Smooth muscle cell (in vitro differentiated cells): Measurements from ENCODE around the gene TRIM54. TPM values are rescaled to one million over a fixed set of nuclear protein-coding genes. Genes with fewer than 3 reads are reported as not detected.

ENCODE experiments used
- DNase-seq: peaks from one replicate; lab custom pipeline; 2025; ENCODE audit not compliant: unreplicated experiment; lab: John Stamatoyannopoulos, UW
- H2AFZ ChIP-seq: fragments of 200-600 bp; sonication (generic); 2 replicates; pipeline ENCODE4 v1.6.0; 2016; ENCODE audit warnings: antibody characterized with exemption, low read depth, mild to moderate bottlenecking
- H3F3A ChIP-seq: fragments of 200-600 bp; sonication (generic); 2 replicates; pipeline ENCODE4 v1.6.0; 2017; ENCODE audit warnings: antibody characterized with exemption, low read depth
- H3K27ac ChIP-seq: fragments of 200-600 bp; sonication (generic); 2 replicates; pipeline ENCODE4 v1.5.1; 2016; ENCODE audit warnings: low read depth, mild to moderate bottlenecking
- H3K27me3 ChIP-seq: fragments of 200-600 bp; sonication (generic); 2 replicates; pipeline ENCODE4 v1.6.1; 2016; ENCODE audit warnings: low read depth, mild to moderate bottlenecking
- H3K36me3 ChIP-seq: fragments of 200-600 bp; sonication (generic); 2 replicates; pipeline ENCODE4 v1.5.1; 2016; ENCODE audit warnings: low read depth
- H3K4me1 ChIP-seq: fragments of 200-600 bp; sonication (generic); 2 replicates; pipeline ENCODE4 v1.5.1; 2016; ENCODE audit warnings: low read depth
- H3K4me2 ChIP-seq: fragments of 200-600 bp; sonication (generic); 2 replicates; pipeline ENCODE4 v1.6.0; 2016; ENCODE audit warnings: mild to moderate bottlenecking
- H3K4me3 ChIP-seq: fragments of 200-600 bp; sonication (generic); 2 replicates; pipeline ENCODE4 v1.5.1; 2016; ENCODE audit warnings: mild to moderate bottlenecking
- H3K79me2 ChIP-seq: fragments of 200-600 bp; sonication (generic); 2 replicates; pipeline ENCODE4 v1.6.0; 2016; ENCODE audit warnings: low read depth, mild to moderate bottlenecking
- H3K9ac ChIP-seq: fragments of 200-600 bp; sonication (generic); 2 replicates; pipeline ENCODE4 v1.6.0; 2016; ENCODE audit warnings: low read depth
- H3K9me3 ChIP-seq: fragments of 200-600 bp; sonication (generic); replicated peaks from 2 replicates; pipeline ENCODE4 v1.5.1; 2016; ENCODE audit warnings: low read depth
- H4K20me1 ChIP-seq: fragments of 200-600 bp; sonication (generic); 2 replicates; pipeline ENCODE4 v1.6.0; 2016; ENCODE audit warnings: low read depth
- CTCF ChIP-seq: fragments of 200-600 bp; sonication (generic); IDR thresholded peaks from 2 replicates; pipeline ENCODE4 v1.5.1; 2017; ENCODE audit warnings: borderline replicate concordance, mild to moderate bottlenecking, antibody characterized with exemption; ENCODE audit not compliant: insufficient read depth, poor library complexity, severe bottlenecking
- WGBS: methylation state at CpG from one replicate; pipeline ENCODE4 v1.1.7; 2016; ENCODE audit warnings: low lambda C conversion rate; 5-methylcytosine and 5-hydroxymethylcytosine counted together
- polyA plus RNA-seq: library from polyadenylated mRNA; unstranded; fragments of >200 nt; fragmentation: Nextera tagmentation; extraction: Ambion mirVana; gene quantifications from 2 replicates; pipeline ENCODE4 v1.2.1, GENCODE V29; 2016
- total RNA-seq: library from RNA; depleted of rRNA; stranded (reverse); fragments of >200 nt; gene quantifications from 2 replicates; pipeline ENCODE4 v1.2.3, GENCODE V29; 2014

Gene TRIM54
- total and polyA plus RNA-seq, 2 experiments from 2014 or later: 0.22 TPM; not detected in 1

GRCh38 chr2:27322766-27323595 is 40.8 kb downstream of the TRIM54 start, which contains the start of gene MPV17:
MPV17 (minus strand) TSS chr2:27323097; CDS start chr2:27322517, 580 bp downstream.
- H3K4me3 ChIP-seq: peak within 1 kb of the TSS; percentile 70
- no peak for TF ChIP-seq CTCF
- no peaks in the 10 kb centered on the region for H3K9me3 ChIP-seq
- peaks cover 24% of the 10 kb centered on the region for H3K4me1 ChIP-seq
- H3F3A ChIP-seq: peaks cover 8% of the 10 kb centered on the region
- peak; percentile 52 for DNase-seq
- peak within 1 kb of the TSS; percentile 82 for H2AFZ ChIP-seq
- peak within 1 kb of the TSS; percentile 99 for H3K4me2 ChIP-seq
- H3K27ac ChIP-seq: peak within 1 kb of the TSS; percentile 92
- H4K20me1 ChIP-seq: no peaks in the 10 kb centered on the region
- no peaks in the 10 kb centered on the region for H3K36me3 ChIP-seq
- no peaks in the 10 kb centered on the region for H3K27me3 ChIP-seq
- H3K79me2 ChIP-seq: peaks cover 7% of the 10 kb centered on the region
- peak within 1 kb of the TSS; percentile 98 for H3K9ac ChIP-seq
- WGBS: 2% methylated on average over 39 of the region's 39 CpGs

GRCh38 chr2:27323596-27324285 is 41.5 kb downstream of the TRIM54 start:
- Histone ChIP-seq H3K9me3 (no peaks in the 10 kb centered on the region), H3K79me2 (peaks cover 7% of the 10 kb centered on the region), H3K9ac (peak overlapping the region; percentile 98), H3F3A (peaks cover 8% of the 10 kb centered on the region), H3K27me3 (no peaks in the 10 kb centered on the region), H3K4me1 (peaks cover 24% of the 10 kb centered on the region), H4K20me1 (no peaks in the 10 kb centered on the region), H3K4me2 (peak overlapping the region; percentile 99), H3K4me3 (peak overlapping the region; percentile 70), H3K27ac (peak overlapping the region; percentile 92), H2AFZ (peak overlapping the region; percentile 82), H3K36me3 (no peaks in the 10 kb centered on the region)
- no peak for DNase-seq
- 40% methylated on average over 5 of the region's 5 CpGs for WGBS
- no peak for TF ChIP-seq CTCF

GRCh38 chr2:27324720-27325119 is 42.5 kb downstream of the TRIM54 start:
- Histone ChIP-seq H3K4me3 (no peak overlapping the region), H3K36me3 (no peaks in the 10 kb centered on the region), H2AFZ (no peak overlapping the region), H3K9ac (no peak overlapping the region), H3K9me3 (no peaks in the 10 kb centered on the region), H3F3A (peaks cover 12% of the 10 kb centered on the region), H3K4me1 (peaks cover 24% of the 10 kb centered on the region), H3K4me2 (no peak overlapping the region), H3K27me3 (no peaks in the 10 kb centered on the region), H4K20me1 (no peaks in the 10 kb centered on the region), H3K79me2 (peaks cover 7% of the 10 kb centered on the region), H3K27ac (no peak overlapping the region)
- WGBS: 98% methylated on average over 5 of the region's 5 CpGs
- no peak for DNase-seq
- TF ChIP-seq CTCF: no peak
